SH-SY5Y (cell line): ENCODE measurements around the gene SMIM8.

Experiments
- GATA2 ChIP-seq: IDR thresholded peaks from 2 replicates; pipeline ENCODE4 v1.6.1; 2011; ENCODE audit warnings: mild to moderate bottlenecking, low read depth, low read length
- GATA3 ChIP-seq: IDR thresholded peaks from 2 replicates; pipeline ENCODE4 v1.6.1; 2011; ENCODE audit warnings: low read depth, mild to moderate bottlenecking, low read length, moderate library complexity

GRCh38 chr6:87391334-87391733, 68.9 kb downstream of the SMIM8 start:
- TF ChIP-seq GATA2 (no peak), GATA3 (no peak)
